Liver (tissue), 9 donors: ENCODE results near the gene MSLN. TPM values are rescaled to one million over a fixed set of nuclear protein-coding genes. Genes with fewer than 3 reads are reported as not detected.

Experiments
- DNase-seq: peaks from one replicate; pipeline ENCODE4 v3.0.0-alpha.2; 2017; ENCODE audit warnings: low spot score
- H3K27ac ChIP-seq, 2 donors: one replicate each; pipeline ENCODE4 v1.7.0; 2013; ENCODE audit warnings: inconsistent platforms in 2 of 2, low read length in 2 of 2, control low read depth in 1 of 2, low read depth in 1 of 2, mild to moderate bottlenecking in 1 of 2
- H3K27me3 ChIP-seq, 4 donors: one replicate each; pipeline versions ENCODE4 v1.6.1 to v1.7.0; 2013; ENCODE audit warnings: low read length in 3 of 4, inconsistent platforms in 1 of 4, mild to moderate bottlenecking in 1 of 4, moderate library complexity in 1 of 4; ENCODE audit not compliant: control insufficient read depth in 4 of 4, insufficient read depth in 4 of 4
- H3K36me3 ChIP-seq, 4 donors: one replicate each; pipeline versions ENCODE4 v1.6.1 to v1.7.0; 2013; ENCODE audit warnings: low read length in 3 of 4, mild to moderate bottlenecking in 3 of 4, low read depth in 1 of 4, moderate library complexity in 1 of 4; ENCODE audit not compliant: control insufficient read depth in 4 of 4, insufficient read depth in 3 of 4
- H3K4me1 ChIP-seq, 4 donors: one replicate each; pipeline versions ENCODE4 v1.6.1 to v1.7.0; 2013; ENCODE audit warnings: low read length in 3 of 4, mild to moderate bottlenecking in 3 of 4, moderate library complexity in 1 of 4; ENCODE audit not compliant: control insufficient read depth in 4 of 4, insufficient read depth in 4 of 4
- H3K4me3 ChIP-seq, 3 donors: one replicate each; pipeline versions ENCODE4 v1.6.1 to v1.7.0; 2013; ENCODE audit warnings: low read length in 3 of 3, control low read depth in 1 of 3, low read depth in 1 of 3, mild to moderate bottlenecking in 1 of 3
- H3K9ac ChIP-seq, 2 donors: one replicate each; pipeline ENCODE4 v1.7.0; 2013; ENCODE audit warnings: low read length in 2 of 2, mild to moderate bottlenecking in 2 of 2, moderate library complexity in 2 of 2, control low read depth in 1 of 2, low read depth in 1 of 2
- H3K9me3 ChIP-seq, 4 donors: one replicate each; pipeline versions ENCODE4 v1.6.1 to v1.7.0; 2013; ENCODE audit warnings: low read length in 3 of 4; ENCODE audit not compliant: control insufficient read depth in 4 of 4
- FOXA2 ChIP-seq: IDR thresholded peaks from 2 replicates; pipeline ENCODE4 v1.6.1; 2016; ENCODE audit warnings: antibody characterized with exemption
- GABPA ChIP-seq, 2 donors: IDR thresholded peaks in 1 of 2; conservative IDR thresholded peaks in 1 of 2; 2 replicates each; pipeline ENCODE4 v1.6.1; 2016; ENCODE audit warnings: antibody characterized with exemption in 2 of 2, mild to moderate bottlenecking in 1 of 2, moderate library complexity in 1 of 2
- HNF4G ChIP-seq: IDR thresholded peaks from 2 replicates; pipeline ENCODE4 v1.6.1; 2016; ENCODE audit warnings: antibody characterized with exemption
- JUND ChIP-seq, 2 donors: IDR thresholded peaks; 2 replicates each; pipeline ENCODE4 v1.6.1; 2016; ENCODE audit warnings: antibody characterized with exemption in 2 of 2
- MAX ChIP-seq: IDR thresholded peaks from 2 replicates; pipeline ENCODE4 v1.6.1; 2016; ENCODE audit warnings: antibody characterized with exemption
- NR2F2 ChIP-seq: IDR thresholded peaks from 2 replicates; pipeline ENCODE4 v1.6.1; 2016; ENCODE audit warnings: antibody characterized with exemption
- RAD21 ChIP-seq, 2 donors: IDR thresholded peaks; 2 replicates each; pipeline ENCODE4 v1.6.1; 2016; ENCODE audit warnings: antibody characterized with exemption in 2 of 2, mild to moderate bottlenecking in 2 of 2
- RXRA ChIP-seq, 2 donors: IDR thresholded peaks; 2 replicates each; pipeline ENCODE4 v1.6.1; 2017 to 2018; ENCODE audit warnings: antibody characterized with exemption in 2 of 2, mild to moderate bottlenecking in 1 of 2
- SP1 ChIP-seq: IDR thresholded peaks from 2 replicates; pipeline ENCODE4 v1.6.1; 2018; ENCODE audit warnings: antibody characterized with exemption, mild to moderate bottlenecking
- YY1 ChIP-seq: IDR thresholded peaks from 2 replicates; pipeline ENCODE4 v1.6.1; 2016; ENCODE audit warnings: antibody characterized with exemption, mild to moderate bottlenecking
- WGBS: extraction: QIAGEN DNeasy Blood & Tissue Kit; methylation state at CpG from one replicate; pipeline ENCODE4 v1.1.7; 2013; 5-methylcytosine and 5-hydroxymethylcytosine counted together
- polyA plus RNA-seq, 2 donors: library from polyadenylated mRNA; stranded (reverse) in 1 of 2; unstranded in 1 of 2; fragments of 200-250 nt in 1 of 2; fragments of >200 nt in 1 of 2; fragmentation: Nextera tagmentation in 1 of 2; extraction: Ambion mirVana in 1 of 2; gene quantifications; one replicate each; pipeline versions ENCODE4 v1.2.1 to v1.2.3, GENCODE V29; 2013 to 2015
- total RNA-seq, 2 donors: library from RNA; depleted of rRNA; stranded (reverse); fragments of >200 nt; gene quantifications; one replicate each; pipeline ENCODE4 v1.2.3, GENCODE V29; 2014
- TF ChIP-seq, protein P1 (sequence below): fragments of 150-350 bp; IDR thresholded peaks from 2 replicates; pipeline ENCODE4 v1.5.1; 2017; ENCODE audit warnings: improper control_type of control experiment, low read depth, low read length; ENCODE audit not compliant: missing input control
- TF ChIP-seq, protein P2 (sequence below): IDR thresholded peaks from 2 replicates; pipeline ENCODE4 v1.6.1; 2016; ENCODE audit warnings: antibody characterized with exemption
- donor health status: healthy.
- donor health status: healthy.
- donor health status: healthy.
- donor health status: healthy.
- donor health status: healthy.

The MSLN gene
- total and polyA plus RNA-seq, 4 donors: 0.03 to 0.65 (median 0.08) TPM; not detected in 1

GRCh38 chr16:799948-800833 lies 39.7 kb downstream of the MSLN start, which contains the start of gene GNG13:
TSS of gene GNG13 (minus strand) at chr16:800734. CDS start at chr16:799077, 1,657 bp downstream.
- no peak for TF ChIP-seq JUND (IDR thresholded peaks at IDR 0.05)
- TF ChIP-seq GABPA (IDR thresholded peaks at IDR 0.05 in 1 of 2, conservative IDR thresholded peaks at IDR 0.05 in 1 of 2): no peak
- no peak for TF ChIP-seq RXRA (IDR thresholded peaks at IDR 0.05)
- TF ChIP-seq SP1: no peak
- TF ChIP-seq FOXA2: no peak
- no peak for TF ChIP-seq HNF4G
- TF ChIP-seq NR2F2: no peak
- TF ChIP-seq, protein P1, sequence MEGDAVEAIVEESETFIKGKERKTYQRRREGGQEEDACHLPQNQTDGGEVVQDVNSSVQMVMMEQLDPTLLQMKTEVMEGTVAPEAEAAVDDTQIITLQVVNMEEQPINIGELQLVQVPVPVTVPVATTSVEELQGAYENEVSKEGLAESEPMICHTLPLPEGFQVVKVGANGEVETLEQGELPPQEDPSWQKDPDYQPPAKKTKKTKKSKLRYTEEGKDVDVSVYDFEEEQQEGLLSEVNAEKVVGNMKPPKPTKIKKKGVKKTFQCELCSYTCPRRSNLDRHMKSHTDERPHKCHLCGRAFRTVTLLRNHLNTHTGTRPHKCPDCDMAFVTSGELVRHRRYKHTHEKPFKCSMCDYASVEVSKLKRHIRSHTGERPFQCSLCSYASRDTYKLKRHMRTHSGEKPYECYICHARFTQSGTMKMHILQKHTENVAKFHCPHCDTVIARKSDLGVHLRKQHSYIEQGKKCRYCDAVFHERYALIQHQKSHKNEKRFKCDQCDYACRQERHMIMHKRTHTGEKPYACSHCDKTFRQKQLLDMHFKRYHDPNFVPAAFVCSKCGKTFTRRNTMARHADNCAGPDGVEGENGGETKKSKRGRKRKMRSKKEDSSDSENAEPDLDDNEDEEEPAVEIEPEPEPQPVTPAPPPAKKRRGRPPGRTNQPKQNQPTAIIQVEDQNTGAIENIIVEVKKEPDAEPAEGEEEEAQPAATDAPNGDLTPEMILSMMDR: no peak
- TF ChIP-seq YY1: no peak
- no peak for TF ChIP-seq MAX
- no peak for TF ChIP-seq RAD21 (IDR thresholded peaks at IDR 0.05)
- Histone ChIP-seq H3K27ac (no peak within 1 kb of the TSS), H3K9me3 (no peaks in the 10 kb centered on the region), H3K27me3 (peaks cover 0 to 6% (median 3%) of the 10 kb centered on the region in 4 donors), H3K36me3 (no peaks in the 10 kb centered on the region), H3K4me3 (no peak within 1 kb of the TSS), H3K9ac (no peak within 1 kb of the TSS), H3K4me1 (peaks cover 0 to 2% (median 0%) of the 10 kb centered on the region in 4 donors)
- 7% methylated on average over 57 of the region's 57 CpGs for WGBS
- DNase-seq: no peak

DNA sequence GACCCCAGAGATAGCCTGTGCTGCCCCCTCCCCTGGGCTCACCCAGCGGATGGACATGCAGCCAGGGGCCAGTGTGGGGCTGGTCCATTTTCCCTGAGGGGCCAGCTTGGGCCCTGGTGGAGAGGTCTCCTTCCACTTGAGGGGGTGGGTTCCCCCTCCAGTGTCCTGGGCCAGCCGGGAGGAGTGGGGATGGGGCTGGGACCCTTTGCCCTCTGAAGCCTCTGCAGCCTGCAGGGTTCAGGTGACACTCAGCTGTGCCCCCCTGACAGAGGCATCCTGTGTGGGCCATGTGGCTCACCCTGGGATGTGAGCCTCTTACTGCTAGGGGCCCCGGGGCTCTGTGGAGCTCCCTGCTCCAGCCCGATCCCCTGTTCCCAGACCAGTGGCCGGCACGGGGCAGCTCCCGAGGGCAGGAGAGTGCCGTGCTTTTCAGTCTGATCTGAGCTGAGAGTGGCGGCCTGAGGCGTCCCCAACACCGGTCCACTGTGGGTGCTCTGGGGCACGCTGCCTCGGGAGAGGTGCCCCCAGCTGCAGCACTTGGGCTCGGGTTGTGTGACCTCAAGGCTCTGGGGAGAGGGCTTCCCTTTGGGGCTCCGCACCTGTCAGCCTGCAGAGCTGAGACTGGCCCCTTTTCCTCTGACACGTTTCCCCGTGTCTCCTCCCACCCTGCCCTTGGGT lies 40.4 kb downstream of the MSLN start:
- H3K27me3 ChIP-seq: peaks cover 0 to 6% (median 3%) of the 10 kb centered on the region in 4 donors
- peaks cover 0 to 1% (median 0%) of the 10 kb centered on the region in 4 donors for H3K4me1 ChIP-seq
- no peaks in the 10 kb centered on the region for H3K36me3 ChIP-seq
- H3K4me3 ChIP-seq: no peak overlapping the region
- H3K9ac ChIP-seq: no peak overlapping the region
- no peaks in the 10 kb centered on the region for H3K9me3 ChIP-seq
- TF ChIP-seq GABPA (IDR thresholded peaks at IDR 0.05 in 1 of 2, conservative IDR thresholded peaks at IDR 0.05 in 1 of 2): no peak
- TF ChIP-seq, protein P2, sequence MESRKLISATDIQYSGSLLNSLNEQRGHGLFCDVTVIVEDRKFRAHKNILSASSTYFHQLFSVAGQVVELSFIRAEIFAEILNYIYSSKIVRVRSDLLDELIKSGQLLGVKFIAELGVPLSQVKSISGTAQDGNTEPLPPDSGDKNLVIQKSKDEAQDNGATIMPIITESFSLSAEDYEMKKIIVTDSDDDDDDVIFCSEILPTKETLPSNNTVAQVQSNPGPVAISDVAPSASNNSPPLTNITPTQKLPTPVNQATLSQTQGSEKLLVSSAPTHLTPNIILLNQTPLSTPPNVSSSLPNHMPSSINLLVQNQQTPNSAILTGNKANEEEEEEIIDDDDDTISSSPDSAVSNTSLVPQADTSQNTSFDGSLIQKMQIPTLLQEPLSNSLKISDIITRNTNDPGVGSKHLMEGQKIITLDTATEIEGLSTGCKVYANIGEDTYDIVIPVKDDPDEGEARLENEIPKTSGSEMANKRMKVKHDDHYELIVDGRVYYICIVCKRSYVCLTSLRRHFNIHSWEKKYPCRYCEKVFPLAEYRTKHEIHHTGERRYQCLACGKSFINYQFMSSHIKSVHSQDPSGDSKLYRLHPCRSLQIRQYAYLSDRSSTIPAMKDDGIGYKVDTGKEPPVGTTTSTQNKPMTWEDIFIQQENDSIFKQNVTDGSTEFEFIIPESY: no peak
- no peak for DNase-seq
- no peak overlapping the region for H3K27ac ChIP-seq
- 20% methylated on average over 17 of the region's 17 CpGs for WGBS
